ENCODE measurements around the gene WDR75.
"Not testable (repeated sequence)": the region's sequence is repeated elsewhere in the genome, so short reads cannot be mapped to it uniquely, and the experiment has no call there.

The WDR75 gene

GRCh38 chr2:189441709-189442074 is 418 bp downstream of the WDR75 start:
- no peak for DNase-seq (ENCODE audit: low read depth)

GRCh38 chr2:189442468-189442867 is 1.2 kb downstream of the WDR75 start:
- DNase-seq (ENCODE audit: low read depth), result no peak

- DNase-seq (ENCODE audit: low read depth), result no peak
These were observed 3.0 kb downstream of the WDR75 start for GRCh38 chr2:189444322-189444721.

- no peak for DNase-seq (ENCODE audit: low read depth)
These were observed 5.5 kb downstream of the WDR75 start for GRCh38 chr2:189446780-189447179.

GRCh38 chr2:189454009-189454408 is 12.7 kb downstream of the WDR75 start:
- DNase-seq (ENCODE audit: low read depth), result no peak

GRCh38 chr2:189465076-189465475 is 23.8 kb downstream of the WDR75 start:
- no peak for DNase-seq (ENCODE audit: low read depth)

GRCh38 chr2:189465478-189465877 is 24.2 kb downstream of the WDR75 start:
- DNase-seq (ENCODE audit: low read depth), result no peak

- no peak for DNase-seq (ENCODE audit: low read depth)
These were observed 24.8 kb downstream of the WDR75 start for GRCh38 chr2:189466046-189466445.

- DNase-seq (ENCODE audit: low read depth), result no peak
These were observed 25.4 kb downstream of the WDR75 start for GRCh38 chr2:189466656-189467055.

- DNase-seq (ENCODE audit: low read depth), result no peak
These were observed 25.9 kb downstream of the WDR75 start for GRCh38 chr2:189467160-189467559.

- no peak for DNase-seq (ENCODE audit: low read depth)
These were observed 26.3 kb downstream of the WDR75 start for GRCh38 chr2:189467593-189467992.

GRCh38 chr2:189474526-189474925 is 33.3 kb downstream of the WDR75 start:
- no peak for DNase-seq (ENCODE audit: low read depth)

GRCh38 chr2:189477756-189478155 is 36.5 kb downstream of the WDR75 start:
- DNase-seq (ENCODE audit: low read depth), result no peak

GRCh38 chr2:189478289-189478688 is 37.0 kb downstream of the WDR75 start:
- DNase-seq (ENCODE audit: low read depth), result not testable (repeated sequence)

GRCh38 chr2:189481071-189481470 is 39.8 kb downstream of the WDR75 start:
- no peak for DNase-seq (ENCODE audit: low read depth)

GRCh38 chr2:189483571-189483970 is 42.3 kb downstream of the WDR75 start:
- DNase-seq (ENCODE audit: low read depth), result no peak

- DNase-seq (ENCODE audit: low read depth), result no peak
These were observed 42.9 kb downstream of the WDR75 start for GRCh38 chr2:189483980-189484740.

GRCh38 chr2:189485146-189485545 is 43.9 kb downstream of the WDR75 start:
- DNase-seq (ENCODE audit: low read depth), result no peak

GRCh38 chr2:189486237-189486770 is 45.0 kb downstream of the WDR75 start:
- no peak for DNase-seq (ENCODE audit: low read depth)

- no peak for DNase-seq (ENCODE audit: low read depth)
These were observed 46.2 kb downstream of the WDR75 start for GRCh38 chr2:189487283-189488007.

GRCh38 chr2:189488008-189488310 is 46.7 kb downstream of the WDR75 start:
- DNase-seq (ENCODE audit: low read depth), result no peak

- DNase-seq (ENCODE audit: low read depth), result no peak
These were observed 51.2 kb downstream of the WDR75 start for GRCh38 chr2:189492451-189492850.

- no peak for DNase-seq (ENCODE audit: low read depth)
These were observed 56.9 kb downstream of the WDR75 start for GRCh38 chr2:189498205-189498604.

- no peak for DNase-seq (ENCODE audit: low read depth)
These were observed 57.9 kb downstream of the WDR75 start for GRCh38 chr2:189499137-189499536.
